Tibial nerve (tissue), 3 donors: ENCODE results near the gene ANKH.

ENCODE experiments used
- POLR2A ChIP-seq, 2 donors: fragments of 450-650 bp; IDR thresholded peaks; one replicate each; pipeline ENCODE4 v1.6.1; 2017; ENCODE audit warnings: antibody characterized with exemption in 2 of 2, mild to moderate bottlenecking in 2 of 2, moderate library complexity in 2 of 2
- TF ChIP-seq, protein P1 (sequence below), 5 experiments: fragments of 200-600 bp in 3 of 5; fragments of 450-650 bp in 2 of 5; sonication (generic) in 3 of 5; IDR thresholded peaks; one replicate each; pipeline ENCODE4 v1.5.1; 2016 to 2019; ENCODE audit warnings: antibody characterized with exemption in 5 of 5, mild to moderate bottlenecking in 3 of 5, moderate library complexity in 2 of 5

DNA sequence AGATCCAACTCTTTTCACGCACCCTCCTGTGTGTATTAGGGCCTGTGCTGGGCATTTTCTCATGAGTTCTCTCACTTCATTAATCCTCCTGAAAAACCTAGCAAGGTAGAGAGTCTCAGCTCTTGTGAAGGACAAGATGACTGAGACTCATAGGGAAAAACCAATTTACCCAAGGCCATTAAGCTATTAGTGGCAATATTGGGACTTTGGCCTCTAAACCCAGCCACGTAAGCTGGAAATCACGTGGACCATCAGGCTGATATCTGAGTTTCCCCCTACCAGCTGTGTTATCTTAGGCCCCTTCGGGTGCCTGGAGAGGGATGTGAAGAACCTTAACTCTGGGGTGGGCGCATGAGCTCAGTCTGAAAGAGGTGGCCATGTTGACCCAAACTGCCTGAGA is 80.7 kb downstream of the ANKH start:
- TF ChIP-seq, protein P1, sequence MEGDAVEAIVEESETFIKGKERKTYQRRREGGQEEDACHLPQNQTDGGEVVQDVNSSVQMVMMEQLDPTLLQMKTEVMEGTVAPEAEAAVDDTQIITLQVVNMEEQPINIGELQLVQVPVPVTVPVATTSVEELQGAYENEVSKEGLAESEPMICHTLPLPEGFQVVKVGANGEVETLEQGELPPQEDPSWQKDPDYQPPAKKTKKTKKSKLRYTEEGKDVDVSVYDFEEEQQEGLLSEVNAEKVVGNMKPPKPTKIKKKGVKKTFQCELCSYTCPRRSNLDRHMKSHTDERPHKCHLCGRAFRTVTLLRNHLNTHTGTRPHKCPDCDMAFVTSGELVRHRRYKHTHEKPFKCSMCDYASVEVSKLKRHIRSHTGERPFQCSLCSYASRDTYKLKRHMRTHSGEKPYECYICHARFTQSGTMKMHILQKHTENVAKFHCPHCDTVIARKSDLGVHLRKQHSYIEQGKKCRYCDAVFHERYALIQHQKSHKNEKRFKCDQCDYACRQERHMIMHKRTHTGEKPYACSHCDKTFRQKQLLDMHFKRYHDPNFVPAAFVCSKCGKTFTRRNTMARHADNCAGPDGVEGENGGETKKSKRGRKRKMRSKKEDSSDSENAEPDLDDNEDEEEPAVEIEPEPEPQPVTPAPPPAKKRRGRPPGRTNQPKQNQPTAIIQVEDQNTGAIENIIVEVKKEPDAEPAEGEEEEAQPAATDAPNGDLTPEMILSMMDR (IDR thresholded peaks at IDR 0.05): no peak
- no peak for TF ChIP-seq POLR2A (IDR thresholded peaks at IDR 0.05)
